Sigmoid colon (tissue), 4 donors: Measurements from ENCODE around the gene CHST1.

ENCODE experiments used
- EP300 ChIP-seq, 4 donors: sonication (generic); formaldehyde crosslinking; IDR thresholded peaks; one replicate each; pipeline ENCODE4 v1.6.1; 2017; ENCODE audit warnings: antibody characterized with exemption in 4 of 4
- POLR2A ChIP-seq, 2 donors: fragments of 450-650 bp; IDR thresholded peaks; one replicate each; pipeline ENCODE4 v1.6.1; 2016; ENCODE audit warnings: antibody characterized with exemption in 2 of 2, mild to moderate bottlenecking in 2 of 2, moderate library complexity in 2 of 2
- POLR2AphosphoS5 ChIP-seq, 4 donors: sonication (generic); formaldehyde crosslinking; IDR thresholded peaks; one replicate each; pipeline ENCODE4 v1.6.1; 2017; ENCODE audit warnings: antibody characterized with exemption in 4 of 4
- TF ChIP-seq, protein P1 (sequence below), 4 experiments: fragments of 450-650 bp in 3 of 4; fragments of 200-600 bp in 1 of 4; IDR thresholded peaks; one replicate each; pipeline ENCODE4 v1.5.1; 2016 to 2019; ENCODE audit warnings: antibody characterized with exemption in 4 of 4, mild to moderate bottlenecking in 3 of 4, moderate library complexity in 2 of 4

DNA sequence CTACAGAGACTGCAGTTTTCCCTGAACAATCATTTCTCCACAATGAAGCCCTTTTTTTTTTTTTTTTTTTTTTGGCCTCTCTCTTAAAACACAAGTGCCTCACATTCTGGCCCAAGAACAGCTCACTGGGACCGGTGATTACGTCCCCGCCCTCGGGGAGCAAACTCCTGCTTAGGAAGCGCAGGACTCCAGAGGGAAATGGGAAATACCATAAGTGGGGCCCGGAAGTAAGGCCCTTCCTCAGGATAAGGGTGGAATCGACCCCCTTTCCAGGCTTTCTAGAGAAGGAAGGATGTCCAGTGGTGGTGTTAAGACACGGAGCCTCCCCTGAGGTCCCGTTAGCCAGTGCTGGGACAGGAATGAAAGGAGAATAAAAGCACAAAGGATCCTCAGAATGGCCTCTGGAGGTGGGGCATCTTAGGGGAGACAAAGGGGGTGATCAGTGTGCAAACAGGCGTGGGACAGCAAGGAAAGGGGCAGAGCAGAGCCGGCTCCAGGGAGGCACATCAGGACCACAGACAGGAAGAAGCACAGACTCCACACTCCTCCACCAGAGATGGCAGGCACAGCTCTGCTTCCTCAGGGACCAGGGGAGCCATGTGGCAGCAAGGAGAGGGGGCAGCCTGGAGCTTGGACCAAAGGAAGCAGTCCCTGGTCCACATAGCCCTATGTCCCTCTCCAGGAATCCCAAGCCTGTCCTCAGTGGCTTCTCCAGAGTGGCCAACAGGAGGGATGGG lies 61.3 kb downstream of the CHST1 start:
- TF ChIP-seq POLR2AphosphoS5 (IDR thresholded peaks at IDR 0.05) (no peak), EP300 (IDR thresholded peaks at IDR 0.05) (no peak), POLR2A (IDR thresholded peaks at IDR 0.05) (no peak)
- TF ChIP-seq, protein P1, sequence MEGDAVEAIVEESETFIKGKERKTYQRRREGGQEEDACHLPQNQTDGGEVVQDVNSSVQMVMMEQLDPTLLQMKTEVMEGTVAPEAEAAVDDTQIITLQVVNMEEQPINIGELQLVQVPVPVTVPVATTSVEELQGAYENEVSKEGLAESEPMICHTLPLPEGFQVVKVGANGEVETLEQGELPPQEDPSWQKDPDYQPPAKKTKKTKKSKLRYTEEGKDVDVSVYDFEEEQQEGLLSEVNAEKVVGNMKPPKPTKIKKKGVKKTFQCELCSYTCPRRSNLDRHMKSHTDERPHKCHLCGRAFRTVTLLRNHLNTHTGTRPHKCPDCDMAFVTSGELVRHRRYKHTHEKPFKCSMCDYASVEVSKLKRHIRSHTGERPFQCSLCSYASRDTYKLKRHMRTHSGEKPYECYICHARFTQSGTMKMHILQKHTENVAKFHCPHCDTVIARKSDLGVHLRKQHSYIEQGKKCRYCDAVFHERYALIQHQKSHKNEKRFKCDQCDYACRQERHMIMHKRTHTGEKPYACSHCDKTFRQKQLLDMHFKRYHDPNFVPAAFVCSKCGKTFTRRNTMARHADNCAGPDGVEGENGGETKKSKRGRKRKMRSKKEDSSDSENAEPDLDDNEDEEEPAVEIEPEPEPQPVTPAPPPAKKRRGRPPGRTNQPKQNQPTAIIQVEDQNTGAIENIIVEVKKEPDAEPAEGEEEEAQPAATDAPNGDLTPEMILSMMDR (IDR thresholded peaks at IDR 0.05) = no peak
